Neural cell (in vitro differentiated cells): ENCODE results near the gene AFG3L2. TPM values are rescaled to one million over a fixed set of nuclear protein-coding genes. Genes with fewer than 3 reads are reported as not detected.

Experiments
- H2AFZ ChIP-seq: fragments of 200-600, 300-800 bp; sonication (generic), shearing (Covaris generic); 2 replicates; pipeline ENCODE4 v1.6.0; 2014; ENCODE audit warnings: low read depth, mild to moderate bottlenecking, antibody characterized with exemption, low read length, moderate library complexity
- H3F3A ChIP-seq: fragments of 200-600 bp; shearing (Covaris generic); 2 replicates; pipeline ENCODE4 v1.6.1; 2016; ENCODE audit warnings: mild to moderate bottlenecking, moderate library complexity, mixed read lengths, antibody characterized with exemption, low read length; ENCODE audit not compliant: insufficient read depth, poor library complexity, severe bottlenecking
- H3K27ac ChIP-seq: fragments of 200-600, 300-800 bp; sonication (generic), shearing (Covaris generic); 2 replicates; pipeline ENCODE4 v1.5.1; 2014; ENCODE audit warnings: mild to moderate bottlenecking, low read length, moderate library complexity
- H3K27me3 ChIP-seq: fragments of 300-800, 200-600 bp; sonication (generic), shearing (Covaris generic); 2 replicates; pipeline ENCODE4 v1.6.0; 2014; ENCODE audit warnings: mild to moderate bottlenecking, low read depth, low read length, moderate library complexity; ENCODE audit not compliant: insufficient read depth
- H3K36me3 ChIP-seq: fragments of 300-800, 200-600 bp; sonication (generic), shearing (Covaris generic); 2 replicates; pipeline ENCODE4 v1.5.1; 2014; ENCODE audit warnings: mild to moderate bottlenecking, antibody characterized with exemption, low read length, moderate library complexity; ENCODE audit not compliant: insufficient read depth
- H3K4me2 ChIP-seq: fragments of 300-800, 200-600 bp; sonication (generic), shearing (Covaris generic); 2 replicates; pipeline ENCODE4 v1.6.0; 2014; ENCODE audit warnings: mild to moderate bottlenecking, low read length
- H3K4me3 ChIP-seq: fragments of 300-800, 200-600 bp; sonication (generic), shearing (Covaris generic); 2 replicates; pipeline ENCODE4 v1.5.1; 2014; ENCODE audit warnings: mild to moderate bottlenecking, low read length, moderate library complexity
- H3K79me2 ChIP-seq: fragments of 200-600 bp; shearing (Covaris generic); replicated peaks from 2 replicates; pipeline ENCODE4 v1.6.0; 2014; ENCODE audit warnings: mild to moderate bottlenecking, low read length, moderate library complexity; ENCODE audit not compliant: insufficient read depth
- H3K9ac ChIP-seq: fragments of 300-800, 200-600 bp; sonication (generic), shearing (Covaris generic); 2 replicates; pipeline ENCODE4 v1.6.1; 2016; ENCODE audit warnings: mild to moderate bottlenecking, low read length, mixed read lengths
- H3K9me2 ChIP-seq: fragments of 200-600 bp; shearing (Covaris generic); 2 replicates; pipeline ENCODE4 v1.6.1; 2016; ENCODE audit warnings: mild to moderate bottlenecking, low read length, mixed read lengths; ENCODE audit not compliant: insufficient read depth
- H3K9me3 ChIP-seq: fragments of 200-600, 300-800 bp; sonication (generic), shearing (Covaris generic); 2 replicates; pipeline ENCODE4 v1.6.1; 2016; ENCODE audit warnings: mild to moderate bottlenecking, mixed run types, low read length, moderate library complexity, mixed read lengths
- H4K20me1 ChIP-seq: fragments of 200-600 bp; shearing (Covaris generic); 2 replicates; pipeline ENCODE4 v1.6.1; 2016; ENCODE audit warnings: mild to moderate bottlenecking, mixed run types; ENCODE audit not compliant: insufficient read depth
- EP300 ChIP-seq: fragments of 450-650 bp; conservative IDR thresholded peaks from 2 replicates; pipeline ENCODE4 v1.6.1; 2014; ENCODE audit warnings: antibody characterized with exemption, mild to moderate bottlenecking, moderate library complexity; ENCODE audit not compliant: poor library complexity, severe bottlenecking
- EZH2 ChIP-seq: fragments of 200-600, 300-800 bp; shearing (Covaris generic), sonication (generic); IDR thresholded peaks from 2 replicates; pipeline ENCODE4 v1.6.1; 2014; ENCODE audit warnings: antibody characterized with exemption, low read length, borderline replicate concordance, mild to moderate bottlenecking; ENCODE audit not compliant: insufficient read depth, poor library complexity, severe bottlenecking
- MXI1 ChIP-seq: fragments of 450-650 bp; conservative IDR thresholded peaks from 2 replicates; pipeline ENCODE4 v1.6.1; 2014; ENCODE audit warnings: antibody characterized with exemption, mild to moderate bottlenecking; ENCODE audit not compliant: poor library complexity, severe bottlenecking
- POLR2AphosphoS5 ChIP-seq: IDR thresholded peaks from 2 replicates; pipeline ENCODE4 v1.6.1; 2012
- RAD21 ChIP-seq: fragments of 450-650 bp; conservative IDR thresholded peaks from 2 replicates; pipeline ENCODE4 v1.6.1; 2014; ENCODE audit warnings: antibody characterized with exemption, mild to moderate bottlenecking, moderate library complexity
- SMC3 ChIP-seq: fragments of 450-650 bp; conservative IDR thresholded peaks from 2 replicates; pipeline ENCODE4 v1.6.1; 2014; ENCODE audit warnings: antibody characterized with exemption, mild to moderate bottlenecking, moderate library complexity; ENCODE audit not compliant: poor library complexity
- TAF1 ChIP-seq: IDR thresholded peaks from 2 replicates; pipeline ENCODE4 v1.6.1; 2012; ENCODE audit warnings: low read depth
- polyA plus RNA-seq: library from polyadenylated mRNA; depleted of rRNA; stranded (reverse); fragments of >200 nt; gene quantifications from 2 replicates; pipeline ENCODE4 v1.2.3, GENCODE V29; 2014
- TF ChIP-seq, protein P1 (sequence below): fragments of 450-650 bp; IDR thresholded peaks from 2 replicates; pipeline ENCODE4 v1.5.1; 2014; ENCODE audit warnings: antibody characterized with exemption, mild to moderate bottlenecking, moderate library complexity; ENCODE audit not compliant: poor library complexity, severe bottlenecking
- TF ChIP-seq, protein P2 (sequence below): IDR thresholded peaks from 2 replicates; pipeline ENCODE4 v1.6.1; 2012; ENCODE audit warnings: borderline replicate concordance

Gene AFG3L2
- polyA plus RNA-seq, 1 donor from 2014 or later: 49.4 TPM

DNA sequence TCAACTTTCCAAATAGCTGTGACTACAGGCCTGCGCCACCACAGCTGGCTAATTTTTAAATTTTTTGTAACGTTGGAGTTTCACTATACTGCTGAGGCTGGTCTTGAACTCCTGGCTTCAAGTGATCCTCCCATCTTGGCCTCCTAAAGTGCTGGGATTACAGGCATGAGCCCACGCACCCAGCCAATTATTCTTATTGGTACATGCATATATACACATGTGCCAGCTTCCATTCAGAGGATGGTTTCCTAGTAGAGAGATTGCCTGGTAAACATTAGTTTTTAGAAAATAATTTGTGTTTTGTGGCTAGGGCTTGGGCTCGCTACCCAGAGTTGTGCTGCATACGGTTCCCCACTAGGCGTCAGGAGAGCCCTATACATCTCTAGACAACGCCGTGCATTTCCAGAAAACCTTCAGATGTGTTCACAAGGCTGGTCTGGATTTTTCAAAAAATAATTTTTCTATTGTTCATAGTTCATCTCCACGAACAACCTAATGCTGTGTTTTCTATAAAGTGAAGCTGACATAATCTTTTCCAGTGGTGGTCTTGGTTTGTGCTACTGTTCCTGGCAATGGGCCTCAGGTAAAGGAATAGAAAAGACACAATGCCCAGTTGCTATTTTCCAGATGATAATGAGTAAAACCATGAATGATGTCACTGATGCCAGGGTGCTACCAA lies 14.6 kb upstream of the AFG3L2 start:
- Histone ChIP-seq H3K4me3 (no peak overlapping the region), H3K9me2 (no peaks in the 10 kb centered on the region), H3K79me2 (no peaks in the 10 kb centered on the region), H2AFZ (no peak overlapping the region), H3K9me3 (no peaks in the 10 kb centered on the region), H3K36me3 (no peaks in the 10 kb centered on the region), H3K27me3 (no peaks in the 10 kb centered on the region), H3K4me2 (no peak overlapping the region), H3F3A (no peaks in the 10 kb centered on the region), H4K20me1 (no peaks in the 10 kb centered on the region), H3K9ac (no peak overlapping the region), H3K27ac (no peak overlapping the region)
- TF ChIP-seq EZH2 (no peak), RAD21 (peak; percentile 95), POLR2AphosphoS5 (no peak), MXI1 (no peak), SMC3 (peak; percentile 96), TAF1 (no peak), EP300 (no peak)
- TF ChIP-seq, protein P1, sequence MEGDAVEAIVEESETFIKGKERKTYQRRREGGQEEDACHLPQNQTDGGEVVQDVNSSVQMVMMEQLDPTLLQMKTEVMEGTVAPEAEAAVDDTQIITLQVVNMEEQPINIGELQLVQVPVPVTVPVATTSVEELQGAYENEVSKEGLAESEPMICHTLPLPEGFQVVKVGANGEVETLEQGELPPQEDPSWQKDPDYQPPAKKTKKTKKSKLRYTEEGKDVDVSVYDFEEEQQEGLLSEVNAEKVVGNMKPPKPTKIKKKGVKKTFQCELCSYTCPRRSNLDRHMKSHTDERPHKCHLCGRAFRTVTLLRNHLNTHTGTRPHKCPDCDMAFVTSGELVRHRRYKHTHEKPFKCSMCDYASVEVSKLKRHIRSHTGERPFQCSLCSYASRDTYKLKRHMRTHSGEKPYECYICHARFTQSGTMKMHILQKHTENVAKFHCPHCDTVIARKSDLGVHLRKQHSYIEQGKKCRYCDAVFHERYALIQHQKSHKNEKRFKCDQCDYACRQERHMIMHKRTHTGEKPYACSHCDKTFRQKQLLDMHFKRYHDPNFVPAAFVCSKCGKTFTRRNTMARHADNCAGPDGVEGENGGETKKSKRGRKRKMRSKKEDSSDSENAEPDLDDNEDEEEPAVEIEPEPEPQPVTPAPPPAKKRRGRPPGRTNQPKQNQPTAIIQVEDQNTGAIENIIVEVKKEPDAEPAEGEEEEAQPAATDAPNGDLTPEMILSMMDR: peak; percentile 94
- TF ChIP-seq, protein P2, sequence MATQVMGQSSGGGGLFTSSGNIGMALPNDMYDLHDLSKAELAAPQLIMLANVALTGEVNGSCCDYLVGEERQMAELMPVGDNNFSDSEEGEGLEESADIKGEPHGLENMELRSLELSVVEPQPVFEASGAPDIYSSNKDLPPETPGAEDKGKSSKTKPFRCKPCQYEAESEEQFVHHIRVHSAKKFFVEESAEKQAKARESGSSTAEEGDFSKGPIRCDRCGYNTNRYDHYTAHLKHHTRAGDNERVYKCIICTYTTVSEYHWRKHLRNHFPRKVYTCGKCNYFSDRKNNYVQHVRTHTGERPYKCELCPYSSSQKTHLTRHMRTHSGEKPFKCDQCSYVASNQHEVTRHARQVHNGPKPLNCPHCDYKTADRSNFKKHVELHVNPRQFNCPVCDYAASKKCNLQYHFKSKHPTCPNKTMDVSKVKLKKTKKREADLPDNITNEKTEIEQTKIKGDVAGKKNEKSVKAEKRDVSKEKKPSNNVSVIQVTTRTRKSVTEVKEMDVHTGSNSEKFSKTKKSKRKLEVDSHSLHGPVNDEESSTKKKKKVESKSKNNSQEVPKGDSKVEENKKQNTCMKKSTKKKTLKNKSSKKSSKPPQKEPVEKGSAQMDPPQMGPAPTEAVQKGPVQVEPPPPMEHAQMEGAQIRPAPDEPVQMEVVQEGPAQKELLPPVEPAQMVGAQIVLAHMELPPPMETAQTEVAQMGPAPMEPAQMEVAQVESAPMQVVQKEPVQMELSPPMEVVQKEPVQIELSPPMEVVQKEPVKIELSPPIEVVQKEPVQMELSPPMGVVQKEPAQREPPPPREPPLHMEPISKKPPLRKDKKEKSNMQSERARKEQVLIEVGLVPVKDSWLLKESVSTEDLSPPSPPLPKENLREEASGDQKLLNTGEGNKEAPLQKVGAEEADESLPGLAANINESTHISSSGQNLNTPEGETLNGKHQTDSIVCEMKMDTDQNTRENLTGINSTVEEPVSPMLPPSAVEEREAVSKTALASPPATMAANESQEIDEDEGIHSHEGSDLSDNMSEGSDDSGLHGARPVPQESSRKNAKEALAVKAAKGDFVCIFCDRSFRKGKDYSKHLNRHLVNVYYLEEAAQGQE: no peak

DNA sequence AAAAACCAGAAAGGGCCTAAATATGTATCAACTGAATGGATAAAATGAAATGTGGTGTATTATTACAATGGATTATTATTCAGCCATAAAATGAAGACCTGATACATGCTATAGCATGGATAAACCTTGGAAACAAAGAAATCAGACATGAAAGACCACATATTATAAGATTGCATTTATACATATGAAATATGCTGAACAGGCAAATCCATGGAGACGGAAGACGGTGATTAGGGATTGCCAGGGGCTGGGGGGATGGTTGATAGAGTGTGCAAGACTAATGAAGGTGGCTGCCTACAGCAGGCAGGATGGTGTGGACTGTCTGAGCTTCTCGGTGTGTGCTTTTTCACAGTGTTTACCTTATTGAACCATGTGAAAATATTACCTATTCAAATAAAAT lies 11.4 kb upstream of the AFG3L2 start:
- Histone ChIP-seq H3F3A (no peaks in the 10 kb centered on the region), H3K4me3 (no peak overlapping the region), H3K27ac (no peak overlapping the region), H3K36me3 (no peaks in the 10 kb centered on the region), H3K4me2 (no peak overlapping the region), H3K9ac (no peak overlapping the region), H2AFZ (no peak overlapping the region), H4K20me1 (no peaks in the 10 kb centered on the region), H3K27me3 (no peaks in the 10 kb centered on the region), H3K9me3 (no peaks in the 10 kb centered on the region), H3K9me2 (no peaks in the 10 kb centered on the region), H3K79me2 (no peaks in the 10 kb centered on the region)
- TF ChIP-seq EP300: no peak
- TF ChIP-seq, protein P2: no peak
- no peak for TF ChIP-seq EZH2
- no peak for TF ChIP-seq SMC3
